Measurements from ENCODE around the gene SP140L.

DNA sequence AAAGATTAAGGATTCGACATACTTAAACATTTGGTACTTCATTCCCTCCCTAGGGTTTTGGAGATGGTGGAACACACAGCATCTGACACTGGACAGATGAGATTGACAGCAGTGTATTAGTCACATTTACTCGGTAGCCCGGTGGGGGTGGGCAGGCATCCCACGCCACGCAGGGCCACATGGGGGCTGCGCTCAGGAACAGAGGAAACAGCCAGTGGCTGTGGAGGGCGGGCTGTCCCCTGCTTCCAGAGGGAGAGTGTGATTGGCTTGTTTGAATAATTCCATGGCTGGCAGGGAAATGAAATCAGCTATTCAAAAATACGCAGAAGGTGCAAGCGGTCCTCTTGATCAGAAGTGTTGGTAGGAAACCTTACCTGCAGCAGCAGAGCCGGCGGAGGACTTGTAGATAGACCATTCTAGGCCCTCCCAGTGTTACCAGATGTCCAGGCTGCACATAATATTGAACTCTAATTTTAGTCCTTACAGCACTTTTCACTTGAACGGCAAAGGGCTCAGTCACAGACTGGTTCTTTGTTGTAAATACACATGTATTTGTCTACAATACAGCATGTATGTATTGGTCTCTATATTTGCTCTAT lies 18.5 kb upstream of the SP140L start:
- TF ChIP-seq, protein P1, sequence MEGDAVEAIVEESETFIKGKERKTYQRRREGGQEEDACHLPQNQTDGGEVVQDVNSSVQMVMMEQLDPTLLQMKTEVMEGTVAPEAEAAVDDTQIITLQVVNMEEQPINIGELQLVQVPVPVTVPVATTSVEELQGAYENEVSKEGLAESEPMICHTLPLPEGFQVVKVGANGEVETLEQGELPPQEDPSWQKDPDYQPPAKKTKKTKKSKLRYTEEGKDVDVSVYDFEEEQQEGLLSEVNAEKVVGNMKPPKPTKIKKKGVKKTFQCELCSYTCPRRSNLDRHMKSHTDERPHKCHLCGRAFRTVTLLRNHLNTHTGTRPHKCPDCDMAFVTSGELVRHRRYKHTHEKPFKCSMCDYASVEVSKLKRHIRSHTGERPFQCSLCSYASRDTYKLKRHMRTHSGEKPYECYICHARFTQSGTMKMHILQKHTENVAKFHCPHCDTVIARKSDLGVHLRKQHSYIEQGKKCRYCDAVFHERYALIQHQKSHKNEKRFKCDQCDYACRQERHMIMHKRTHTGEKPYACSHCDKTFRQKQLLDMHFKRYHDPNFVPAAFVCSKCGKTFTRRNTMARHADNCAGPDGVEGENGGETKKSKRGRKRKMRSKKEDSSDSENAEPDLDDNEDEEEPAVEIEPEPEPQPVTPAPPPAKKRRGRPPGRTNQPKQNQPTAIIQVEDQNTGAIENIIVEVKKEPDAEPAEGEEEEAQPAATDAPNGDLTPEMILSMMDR (IDR thresholded peaks at IDR 0.05): no peak
- TF ChIP-seq EP300 (IDR thresholded peaks at IDR 0.05) (no peak), POLR2AphosphoS5 (IDR thresholded peaks at IDR 0.05) (no peak), POLR2A (IDR thresholded peaks at IDR 0.05; ENCODE audit: low read depth) (no peak)

All from esophagus muscularis mucosa (tissue), 4 donors.